ENCODE measurements around the gene TGFBR3.

Gene TGFBR3

GRCh38 chr1:91689641-91690481 is 196.1 kb downstream of the TGFBR3 start:
- Histone ChIP-seq H3K4me1 (ENCODE audit: insufficient read depth, low read length) (peaks cover 4% of the 10 kb centered on the region; the same call in 1 of the 2 replicates), H3K9me3 (ENCODE audit: control insufficient read depth, insufficient read depth, low read length) (no peaks in the 10 kb centered on the region), H3K36me3 (ENCODE audit: insufficient read depth, low read length) (no peaks in the 10 kb centered on the region), H3K9ac (ENCODE audit: low read depth, low read length) (no peak overlapping the region)

DNA sequence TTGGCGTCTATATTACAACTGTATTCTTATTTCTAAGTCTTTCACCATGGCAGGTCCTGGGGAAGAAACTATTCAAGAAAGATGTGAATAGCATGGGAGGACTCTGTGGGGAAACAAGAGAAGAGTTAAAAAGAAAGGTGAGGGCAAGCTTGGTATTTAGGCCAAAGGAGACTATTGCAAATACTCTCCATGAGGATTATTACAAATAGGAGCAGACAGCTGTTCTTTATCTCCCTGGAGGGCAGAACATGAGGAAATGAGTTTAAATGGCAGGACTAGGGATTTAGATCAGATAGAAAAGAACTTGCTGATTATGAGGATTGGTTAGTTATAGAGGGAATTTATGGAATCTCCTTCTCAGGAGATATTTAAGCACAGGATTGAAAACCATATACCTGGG is 198.5 kb downstream of the TGFBR3 start:
- peaks cover 24% of the 10 kb centered on the region for H3K4me1 ChIP-seq (ENCODE audit: insufficient read depth, low read length)
- H3K9me3 ChIP-seq (ENCODE audit: control insufficient read depth, insufficient read depth, low read length) = no peaks in the 10 kb centered on the region
- no peak overlapping the region for H3K9ac ChIP-seq (ENCODE audit: low read depth, low read length)
- no peaks in the 10 kb centered on the region for H3K36me3 ChIP-seq (ENCODE audit: insufficient read depth, low read length)

DNA sequence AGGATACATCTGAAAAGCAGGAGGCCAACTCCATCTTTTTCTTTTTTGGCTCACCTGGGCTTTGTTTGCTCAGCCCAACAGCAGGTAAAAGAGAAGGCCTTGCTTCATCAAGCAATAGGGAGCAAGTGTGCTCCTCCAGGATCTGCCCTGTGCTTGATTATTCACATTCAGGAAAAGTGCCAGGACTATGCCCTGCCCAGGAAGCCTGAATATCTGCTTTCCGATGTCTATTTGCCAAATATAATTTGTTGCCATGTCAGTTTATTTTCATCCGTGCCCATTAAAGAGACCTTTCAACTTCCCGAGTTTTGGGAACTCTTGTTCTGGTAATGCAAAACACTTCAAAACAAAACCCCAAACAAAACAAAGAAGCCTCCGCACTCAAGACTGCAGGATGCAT is 200.0 kb downstream of the TGFBR3 start:
- no peaks in the 10 kb centered on the region for H3K36me3 ChIP-seq (ENCODE audit: insufficient read depth, low read length)
- H3K4me1 ChIP-seq (ENCODE audit: insufficient read depth, low read length) = peaks cover 24% of the 10 kb centered on the region
- no peaks in the 10 kb centered on the region for H3K9me3 ChIP-seq (ENCODE audit: control insufficient read depth, insufficient read depth, low read length)
- H3K9ac ChIP-seq (ENCODE audit: low read depth, low read length) = no peak overlapping the region

DNA sequence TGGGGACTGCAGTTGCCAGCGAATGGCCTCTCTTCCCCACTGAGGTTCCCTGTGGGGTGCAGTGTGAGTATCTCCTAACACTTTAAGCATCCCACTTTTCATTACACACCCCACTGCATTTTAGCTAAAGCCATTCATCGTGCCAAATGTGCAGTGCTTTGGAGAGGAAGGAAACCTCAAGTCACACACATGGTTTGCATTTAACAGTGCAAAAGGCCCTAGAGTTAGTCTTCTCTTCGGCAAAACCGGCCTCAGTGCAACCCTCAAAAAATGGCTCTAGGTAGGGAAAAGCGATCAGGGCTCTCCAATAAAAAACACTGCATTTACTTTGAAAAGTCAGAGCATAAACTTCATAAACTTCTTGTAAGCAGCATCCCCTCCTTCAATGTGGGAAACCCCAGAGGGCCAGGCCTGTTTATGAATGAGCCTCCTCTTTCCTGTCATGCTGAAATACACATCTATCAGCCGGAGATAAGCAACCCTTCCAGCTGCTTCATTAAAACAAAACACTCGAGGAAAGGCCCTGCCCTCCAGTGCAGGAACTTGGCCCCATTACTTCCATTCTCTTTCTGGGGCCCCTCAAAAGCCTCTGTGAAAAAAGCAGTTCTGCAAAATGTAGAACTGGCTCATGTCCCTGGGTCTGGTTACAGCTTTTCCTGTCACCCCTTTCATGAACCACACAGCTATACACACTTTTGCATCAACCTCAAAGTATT is 201.3 kb downstream of the TGFBR3 start:
- peaks cover 21% of the 10 kb centered on the region for H3K4me1 ChIP-seq (ENCODE audit: insufficient read depth, low read length)
- H3K36me3 ChIP-seq (ENCODE audit: insufficient read depth, low read length) = no peaks in the 10 kb centered on the region
- no peak overlapping the region for H3K9ac ChIP-seq (ENCODE audit: low read depth, low read length)
- no peaks in the 10 kb centered on the region for H3K9me3 ChIP-seq (ENCODE audit: control insufficient read depth, insufficient read depth, low read length)

DNA sequence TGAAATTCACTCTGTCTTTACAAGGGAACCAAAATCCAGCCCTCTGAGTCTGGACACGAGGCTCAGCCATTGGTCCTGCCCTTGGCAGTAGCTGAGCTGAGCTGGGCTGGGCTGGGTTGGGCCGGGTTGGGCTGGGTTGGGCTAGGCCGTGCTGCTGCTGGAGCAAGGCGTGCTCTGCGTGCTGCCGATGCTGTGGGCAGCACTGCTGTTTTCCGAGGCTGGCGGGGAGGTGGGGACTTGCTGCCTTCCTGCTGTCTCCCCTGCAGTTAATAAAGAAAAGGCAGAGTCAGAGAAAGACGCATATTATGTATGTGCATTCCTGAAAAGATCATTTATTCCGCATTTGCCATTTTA is 202.4 kb downstream of the TGFBR3 start:
- H3K36me3 ChIP-seq (ENCODE audit: insufficient read depth, low read length) = no peaks in the 10 kb centered on the region
- H3K9ac ChIP-seq (ENCODE audit: low read depth, low read length) = no peak overlapping the region
- H3K4me1 ChIP-seq (ENCODE audit: insufficient read depth, low read length) = peaks cover 20% of the 10 kb centered on the region
- 0 out of 2 replicates have a peak, but pooled peaks cover 4% of the 10 kb centered on the region for H3K9me3 ChIP-seq (ENCODE audit: control insufficient read depth, insufficient read depth, low read length)

DNA sequence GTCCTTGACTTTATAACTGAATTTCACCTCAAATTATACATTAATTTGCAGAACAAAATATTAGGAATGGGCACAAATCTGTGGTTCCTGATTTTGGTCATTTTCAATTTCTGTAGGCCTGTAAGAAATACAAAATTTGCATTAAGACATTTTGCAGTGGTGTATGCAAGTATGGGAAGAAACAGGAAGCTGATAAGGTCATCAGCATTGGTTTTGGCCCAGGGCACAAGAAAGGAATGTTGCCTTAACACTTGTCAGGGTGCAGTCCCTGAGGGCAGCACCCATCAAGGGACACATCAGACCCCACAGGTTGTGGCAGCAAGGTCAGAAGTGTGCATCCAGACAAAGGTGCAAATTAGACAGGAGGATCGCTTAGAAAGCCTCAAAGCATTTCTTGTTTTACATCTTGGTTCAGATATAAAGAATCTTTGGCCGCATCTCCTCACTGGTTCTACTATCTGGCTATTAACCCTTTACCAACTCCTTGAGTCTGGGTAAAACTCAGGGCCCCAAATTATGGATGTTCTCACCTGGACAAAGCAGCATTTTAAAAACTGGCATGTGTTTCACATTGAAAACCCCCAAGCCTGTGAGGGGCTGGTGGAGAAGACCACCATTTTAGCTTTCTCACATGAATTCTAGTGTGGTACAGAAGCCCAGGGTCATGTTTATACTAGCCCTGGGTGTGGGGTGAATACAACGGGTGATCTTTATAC is 202.9 kb downstream of the TGFBR3 start:
- Histone ChIP-seq H3K4me1 (ENCODE audit: insufficient read depth, low read length) (peaks cover 20% of the 10 kb centered on the region), H3K9me3 (ENCODE audit: control insufficient read depth, insufficient read depth, low read length) (0 out of 2 replicates have a peak, but pooled peaks cover 4% of the 10 kb centered on the region), H3K9ac (ENCODE audit: low read depth, low read length) (no peak overlapping the region), H3K36me3 (ENCODE audit: insufficient read depth, low read length) (no peaks in the 10 kb centered on the region)

GRCh38 chr1:91680556-91681155 is 205.3 kb downstream of the TGFBR3 start:
- Histone ChIP-seq H3K9me3 (ENCODE audit: control insufficient read depth, insufficient read depth, low read length) (peaks cover 4% of the 10 kb centered on the region; the same call in 1 of the 2 replicates), H3K36me3 (ENCODE audit: insufficient read depth, low read length) (no peaks in the 10 kb centered on the region), H3K4me1 (ENCODE audit: insufficient read depth, low read length) (peaks cover 20% of the 10 kb centered on the region), H3K9ac (ENCODE audit: low read depth, low read length) (no peak overlapping the region)

- Histone ChIP-seq H3K9ac (ENCODE audit: low read depth, low read length) (no peak overlapping the region), H3K4me1 (ENCODE audit: insufficient read depth, low read length) (peaks cover 18% of the 10 kb centered on the region), H3K9me3 (ENCODE audit: control insufficient read depth, insufficient read depth, low read length) (peaks cover 4% of the 10 kb centered on the region; the same call in 1 of the 2 replicates), H3K36me3 (ENCODE audit: insufficient read depth, low read length) (no peaks in the 10 kb centered on the region)
Measured at GRCh38 chr1:91679446-91679845, 206.5 kb downstream of the TGFBR3 start.

GRCh38 chr1:91676030-91676429 is 209.9 kb downstream of the TGFBR3 start:
- Histone ChIP-seq H3K4me1 (ENCODE audit: insufficient read depth, low read length) (no peaks in the 10 kb centered on the region), H3K9me3 (ENCODE audit: control insufficient read depth, insufficient read depth, low read length) (peaks cover 4% of the 10 kb centered on the region; the same call in 1 of the 2 replicates), H3K9ac (ENCODE audit: low read depth, low read length) (no peak overlapping the region), H3K36me3 (ENCODE audit: insufficient read depth, low read length) (no peaks in the 10 kb centered on the region)

DNA sequence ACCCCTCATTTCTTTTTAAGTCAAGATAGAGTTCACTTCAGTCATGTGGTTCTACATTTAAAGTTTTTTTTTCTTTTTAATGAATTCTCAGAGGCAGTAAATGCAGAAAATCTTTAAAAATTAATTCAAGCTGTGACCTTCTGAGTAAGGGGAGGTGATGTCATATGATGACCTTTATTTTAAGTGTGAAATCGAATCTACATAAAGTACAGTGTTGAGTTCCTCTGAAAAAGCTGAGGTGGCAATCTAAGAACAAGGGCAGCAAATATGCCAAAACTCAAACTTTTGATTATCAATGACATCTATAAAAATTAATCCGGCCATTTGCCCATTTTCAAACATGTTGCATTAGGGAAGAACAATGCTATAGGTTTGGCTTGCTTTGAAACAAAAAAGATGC is 211.8 kb downstream of the TGFBR3 start:
- no peaks in the 10 kb centered on the region for H3K4me1 ChIP-seq (ENCODE audit: insufficient read depth, low read length)
- no peak overlapping the region for H3K9ac ChIP-seq (ENCODE audit: low read depth, low read length)
- no peaks in the 10 kb centered on the region for H3K36me3 ChIP-seq (ENCODE audit: insufficient read depth, low read length)
- peaks cover 4% of the 10 kb centered on the region; the same call in 1 of the 2 replicates for H3K9me3 ChIP-seq (ENCODE audit: control insufficient read depth, insufficient read depth, low read length)

DNA sequence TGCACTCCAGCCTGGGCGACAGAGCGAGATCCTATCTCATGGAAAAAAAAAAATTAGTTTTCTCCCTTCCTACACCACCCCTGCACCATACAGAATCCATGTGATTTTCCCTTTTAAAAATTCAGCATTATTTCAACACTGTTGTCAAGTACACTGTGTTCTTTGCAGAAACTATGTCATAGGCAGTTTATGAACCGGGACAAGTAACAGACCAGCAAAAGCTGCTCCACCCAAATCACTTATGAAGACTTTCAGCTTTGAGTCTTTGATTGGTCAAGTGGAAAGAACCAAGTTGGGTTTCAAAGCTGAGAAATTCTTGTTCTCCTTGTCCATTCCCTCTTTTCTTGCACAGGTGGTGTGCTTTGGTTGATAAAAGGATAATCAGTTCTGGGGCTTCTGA is 212.3 kb downstream of the TGFBR3 start:
- Histone ChIP-seq H3K36me3 (ENCODE audit: insufficient read depth, low read length) (no peaks in the 10 kb centered on the region), H3K9ac (ENCODE audit: low read depth, low read length) (no peak overlapping the region), H3K4me1 (ENCODE audit: insufficient read depth, low read length) (no peaks in the 10 kb centered on the region), H3K9me3 (ENCODE audit: control insufficient read depth, insufficient read depth, low read length) (no peaks in the 10 kb centered on the region; the same call in 1 of the 2 replicates)

GRCh38 chr1:91672601-91673161 is 213.3 kb downstream of the TGFBR3 start:
- no peak overlapping the region for H3K9ac ChIP-seq (ENCODE audit: low read depth, low read length)
- no peaks in the 10 kb centered on the region; the same call in 1 of the 2 replicates for H3K9me3 ChIP-seq (ENCODE audit: control insufficient read depth, insufficient read depth, low read length)
- H3K36me3 ChIP-seq (ENCODE audit: insufficient read depth, low read length) = no peaks in the 10 kb centered on the region

GRCh38 chr1:91670781-91671180 is 215.2 kb downstream of the TGFBR3 start:
- H3K9me3 ChIP-seq (ENCODE audit: control insufficient read depth, insufficient read depth, low read length) = no peaks in the 10 kb centered on the region

More at GRCh38 chr1:91672601-91673161, 213.3 kb downstream of the TGFBR3 start:
- no peaks in the 10 kb centered on the region for H3K4me1 ChIP-seq (ENCODE audit: insufficient read depth, low read length)

More at GRCh38 chr1:91670781-91671180, 215.2 kb downstream of the TGFBR3 start:
- Histone ChIP-seq H3K4me1 (ENCODE audit: insufficient read depth, low read length) (no peaks in the 10 kb centered on the region), H3K9ac (ENCODE audit: low read depth, low read length) (no peak overlapping the region), H3K36me3 (ENCODE audit: insufficient read depth, low read length) (no peaks in the 10 kb centered on the region)

All from ES-I3 (cell line).